ENCODE measurements around the gene IDUA.

Gene IDUA

GRCh38 chr4:1009542-1010394, 22.9 kb downstream of the IDUA start:
- peak overlapping the region; percentile 56 for H3K4me3 ChIP-seq (replicated peaks; ENCODE audit: insufficient read depth, low read length)
- no peak for TF ChIP-seq REST (IDR thresholded peaks at IDR 0.05; ENCODE audit: insufficient replicate concordance, low read depth)
- no peak for TF ChIP-seq GABPA (IDR thresholded peaks at IDR 0.05; ENCODE audit: low read depth)
- TF ChIP-seq CTCF (IDR thresholded peaks at IDR 0.05; ENCODE audit: insufficient read depth, low read length) = no peak
- no peak for TF ChIP-seq SPI1 (IDR thresholded peaks at IDR 0.05; ENCODE audit: borderline replicate concordance, low read depth)
- TF ChIP-seq POLR2AphosphoS5 (IDR thresholded peaks at IDR 0.05; ENCODE audit: low read depth) = no peak
- peak in 1 of 2 experiments; percentile 38 for DNase-seq (ENCODE audit: low read depth in 1 of 2, low spot score in 1 of 2)
- H3K27ac ChIP-seq (replicated peaks) = peak overlapping the region; percentile 34
- H3K27me3 ChIP-seq (ENCODE audit: insufficient read depth, poor library complexity, severe bottlenecking) = peaks cover 14% of the 10 kb centered on the region

GRCh38 chr4:1010395-1011021, 23.7 kb downstream of the IDUA start:
- Histone ChIP-seq H3K27me3 (ENCODE audit: insufficient read depth, poor library complexity, severe bottlenecking) (peaks cover 14% of the 10 kb centered on the region), H3K27ac (replicated peaks) (peak overlapping the region; percentile 61), H3K4me3 (replicated peaks; ENCODE audit: insufficient read depth, low read length) (peak overlapping the region; percentile 56)
- DNase-seq (ENCODE audit: low read depth in 1 of 2, low spot score in 1 of 2) = peak; percentile 90 to 93
- peak; percentile 53; the same call in 1 of the 2 replicates for TF ChIP-seq POLR2AphosphoS5 (IDR thresholded peaks at IDR 0.05; ENCODE audit: low read depth)
- TF ChIP-seq CTCF (IDR thresholded peaks at IDR 0.05; ENCODE audit: insufficient read depth, low read length) = no peak
- TF ChIP-seq REST (IDR thresholded peaks at IDR 0.05; ENCODE audit: insufficient replicate concordance, low read depth) = no peak
- TF ChIP-seq SPI1 (IDR thresholded peaks at IDR 0.05; ENCODE audit: borderline replicate concordance, low read depth) = no peak
- no peak for TF ChIP-seq GABPA (IDR thresholded peaks at IDR 0.05; ENCODE audit: low read depth)

GRCh38 chr4:1011022-1011665, 24.3 kb downstream of the IDUA start, which contains the start of gene FGFRL1:
Gene FGFRL1 (plus strand): TSS chr4:1011626. CDS start chr4:1012486, 860 bp downstream.
- peak within 1 kb of the TSS; percentile 61 for H3K27ac ChIP-seq (replicated peaks)
- DNase-seq (ENCODE audit: low read depth in 1 of 2, low spot score in 1 of 2) = peak; percentile 67 to 86
- peaks cover 14% of the 10 kb centered on the region for H3K27me3 ChIP-seq (ENCODE audit: insufficient read depth, poor library complexity, severe bottlenecking)
- no peak for TF ChIP-seq GABPA (IDR thresholded peaks at IDR 0.05; ENCODE audit: low read depth)
- peak within 1 kb of the TSS; percentile 35 for H3K4me3 ChIP-seq (replicated peaks; ENCODE audit: insufficient read depth, low read length)

GRCh38 chr4:1011666-1012033, 24.8 kb downstream of the IDUA start:
- DNase-seq (ENCODE audit: low read depth in 1 of 2, low spot score in 1 of 2) = no peak
- no peak overlapping the region for H3K27ac ChIP-seq (replicated peaks)
- TF ChIP-seq REST (IDR thresholded peaks at IDR 0.05; ENCODE audit: insufficient replicate concordance, low read depth) (no peak), POLR2AphosphoS5 (IDR thresholded peaks at IDR 0.05; ENCODE audit: low read depth) (no peak), CTCF (IDR thresholded peaks at IDR 0.05; ENCODE audit: insufficient read depth, low read length) (no peak), GABPA (IDR thresholded peaks at IDR 0.05; ENCODE audit: low read depth) (no peak), SPI1 (IDR thresholded peaks at IDR 0.05; ENCODE audit: borderline replicate concordance, low read depth) (no peak)
- peaks cover 14% of the 10 kb centered on the region for H3K27me3 ChIP-seq (ENCODE audit: insufficient read depth, poor library complexity, severe bottlenecking)
- H3K4me3 ChIP-seq (replicated peaks; ENCODE audit: insufficient read depth, low read length) = peak overlapping the region; percentile 12; the same call in 1 of the 2 replicates

Data from HL-60 (cell line).